Suprapubic skin (tissue), 4 donors: Measurements from ENCODE around the gene DACH2. TPM values are rescaled to one million over a fixed set of nuclear protein-coding genes. Genes with fewer than 3 reads are reported as not detected.
"Not testable (repeated sequence)": the region's sequence is repeated elsewhere in the genome, so short reads cannot be mapped to it uniquely, and the experiment has no call there.

Experiments
- DNase-seq, 2 donors: peaks; one replicate each; pipeline ENCODE4 v3.0.0-alpha.2; 2019; ENCODE audit warnings: low spot score in 2 of 2
- H3K27ac ChIP-seq: fragments of 200-600 bp; sonication (generic); one replicate; pipeline ENCODE4 v1.5.1; 2019
- H3K27me3 ChIP-seq: fragments of 200-600 bp; sonication (generic); one replicate; pipeline ENCODE4 v1.5.1; 2019
- H3K36me3 ChIP-seq: fragments of 200-600 bp; sonication (generic); one replicate; pipeline ENCODE4 v1.5.1; 2019
- H3K4me1 ChIP-seq: fragments of 200-600 bp; sonication (generic); one replicate; pipeline ENCODE4 v1.5.1; 2019
- H3K4me3 ChIP-seq: fragments of 200-600 bp; sonication (generic); one replicate; pipeline ENCODE4 v1.5.1; 2019; ENCODE audit warnings: mild to moderate bottlenecking
- H3K9me3 ChIP-seq: fragments of 200-600 bp; sonication (generic); one replicate; pipeline ENCODE4 v1.5.1; 2019
- EP300 ChIP-seq: sonication (generic); formaldehyde crosslinking; IDR thresholded peaks from one replicate; pipeline ENCODE4 v1.6.1; 2017; ENCODE audit warnings: antibody characterized with exemption
- POLR2A ChIP-seq, 2 donors: fragments of 450-650 bp; IDR thresholded peaks; one replicate each; pipeline ENCODE4 v1.6.1; 2017; ENCODE audit warnings: antibody characterized with exemption in 2 of 2, mild to moderate bottlenecking in 2 of 2, moderate library complexity in 2 of 2
- POLR2AphosphoS5 ChIP-seq, 3 donors: sonication (generic); formaldehyde crosslinking; IDR thresholded peaks; one replicate each; pipeline ENCODE4 v1.6.1; 2017; ENCODE audit warnings: antibody characterized with exemption in 3 of 3
- WGBS: methylation state at CpG from one replicate; pipeline ENCODE4 v1.1.5; 2018; 5-methylcytosine and 5-hydroxymethylcytosine counted together
- total RNA-seq, 4 donors: library from RNA; depleted of rRNA; stranded (reverse); fragments of >200 nt; gene quantifications; one replicate each; pipeline ENCODE4 v1.1.0, GENCODE V29; 2016
- TF ChIP-seq, protein P1 (sequence below), 2 donors: fragments of 200-600 bp in 1 of 2; fragments of 450-650 bp in 1 of 2; sonication (generic) in 1 of 2; IDR thresholded peaks; one replicate each; pipeline ENCODE4 v1.5.1; 2016 to 2019; ENCODE audit warnings: antibody characterized with exemption in 2 of 2, mild to moderate bottlenecking in 1 of 2, moderate library complexity in 1 of 2

Gene DACH2
- total RNA-seq, 4 donors from 2014 or later, result 0.25 to 0.32 TPM; not detected in 2

- no peak for DNase-seq
- 34% methylated on average over 11 of the region's 11 CpGs for WGBS
These were observed 868 bp downstream of the DACH2 start for GRCh38 chrX:86149119-86149518.

DNA sequence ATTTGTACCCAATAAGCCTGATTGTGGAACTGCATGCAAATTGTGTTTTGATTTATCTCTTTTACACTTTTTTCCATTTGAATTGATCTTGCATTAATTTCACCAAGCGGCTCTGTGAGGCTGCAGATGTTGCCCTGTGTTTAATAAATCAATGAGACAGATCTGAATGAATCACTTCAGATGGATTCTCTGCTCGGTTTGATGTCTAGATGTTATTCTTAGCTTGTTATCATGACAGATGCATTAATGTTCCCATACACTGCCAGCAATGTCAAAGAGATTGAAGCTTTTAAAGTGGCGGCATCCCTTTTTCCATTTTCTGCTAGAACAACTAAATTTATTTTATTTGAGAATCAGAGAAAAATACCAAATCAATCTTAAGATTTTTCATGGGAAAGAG is 6.3 kb downstream of the DACH2 start:
- H3K27ac ChIP-seq, result no peak overlapping the region
- TF ChIP-seq POLR2AphosphoS5 (IDR thresholded peaks at IDR 0.05) (no peak), POLR2A (IDR thresholded peaks at IDR 0.05) (no peak), EP300 (no peak)
- TF ChIP-seq, protein P1, sequence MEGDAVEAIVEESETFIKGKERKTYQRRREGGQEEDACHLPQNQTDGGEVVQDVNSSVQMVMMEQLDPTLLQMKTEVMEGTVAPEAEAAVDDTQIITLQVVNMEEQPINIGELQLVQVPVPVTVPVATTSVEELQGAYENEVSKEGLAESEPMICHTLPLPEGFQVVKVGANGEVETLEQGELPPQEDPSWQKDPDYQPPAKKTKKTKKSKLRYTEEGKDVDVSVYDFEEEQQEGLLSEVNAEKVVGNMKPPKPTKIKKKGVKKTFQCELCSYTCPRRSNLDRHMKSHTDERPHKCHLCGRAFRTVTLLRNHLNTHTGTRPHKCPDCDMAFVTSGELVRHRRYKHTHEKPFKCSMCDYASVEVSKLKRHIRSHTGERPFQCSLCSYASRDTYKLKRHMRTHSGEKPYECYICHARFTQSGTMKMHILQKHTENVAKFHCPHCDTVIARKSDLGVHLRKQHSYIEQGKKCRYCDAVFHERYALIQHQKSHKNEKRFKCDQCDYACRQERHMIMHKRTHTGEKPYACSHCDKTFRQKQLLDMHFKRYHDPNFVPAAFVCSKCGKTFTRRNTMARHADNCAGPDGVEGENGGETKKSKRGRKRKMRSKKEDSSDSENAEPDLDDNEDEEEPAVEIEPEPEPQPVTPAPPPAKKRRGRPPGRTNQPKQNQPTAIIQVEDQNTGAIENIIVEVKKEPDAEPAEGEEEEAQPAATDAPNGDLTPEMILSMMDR (IDR thresholded peaks at IDR 0.05), result no peak
- no peaks in the 10 kb centered on the region for H3K36me3 ChIP-seq
- no peaks in the 10 kb centered on the region for H3K4me1 ChIP-seq
- H3K27me3 ChIP-seq, result peaks cover 4% of the 10 kb centered on the region
- no peaks in the 10 kb centered on the region for H3K9me3 ChIP-seq
- 34% methylated on average over 3 of the region's 3 CpGs for WGBS
- no peak for DNase-seq
- no peak overlapping the region for H3K4me3 ChIP-seq

More at GRCh38 chrX:86149119-86149518, 868 bp downstream of the DACH2 start:
- Histone ChIP-seq H3K36me3 (no peaks in the 10 kb centered on the region), H3K4me3 (peak overlapping the region; percentile 51), H3K27ac (no peak overlapping the region), H3K27me3 (peaks cover 10% of the 10 kb centered on the region), H3K4me1 (peaks cover 8% of the 10 kb centered on the region), H3K9me3 (no peaks in the 10 kb centered on the region)
- TF ChIP-seq, protein P1 (IDR thresholded peaks at IDR 0.05), result no peak
- no peak for TF ChIP-seq EP300
- no peak for TF ChIP-seq POLR2A (IDR thresholded peaks at IDR 0.05)
- TF ChIP-seq POLR2AphosphoS5 (IDR thresholded peaks at IDR 0.05), result no peak

DNA sequence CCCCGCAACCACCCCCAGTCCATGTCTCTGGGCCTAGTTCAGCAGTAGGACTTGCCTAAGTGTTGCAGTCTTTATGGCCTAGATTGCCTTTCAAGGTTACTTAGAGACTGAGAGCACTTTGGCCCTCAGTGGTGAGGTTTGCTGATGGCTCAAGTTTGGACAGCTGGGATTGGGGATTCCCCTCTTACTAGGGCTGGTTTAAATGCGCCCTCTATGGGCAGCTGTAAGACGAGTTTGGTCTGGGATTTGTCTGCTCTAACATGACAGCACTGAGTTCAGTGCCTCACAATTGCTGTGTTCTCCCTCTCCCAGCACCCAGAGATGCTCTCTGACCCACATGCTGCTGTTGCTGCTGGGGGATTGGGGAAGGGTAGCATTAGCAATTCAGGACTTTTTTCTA is 23.1 kb downstream of the DACH2 start:
- H3K4me1 ChIP-seq, result no peaks in the 10 kb centered on the region
- no peak overlapping the region for H3K27ac ChIP-seq
- no peak for DNase-seq
- no peaks in the 10 kb centered on the region for H3K36me3 ChIP-seq
- H3K27me3 ChIP-seq, result no peaks in the 10 kb centered on the region
- 32% methylated on average over 3 of the region's 3 CpGs for WGBS
- H3K4me3 ChIP-seq, result no peak overlapping the region
- H3K9me3 ChIP-seq, result no peaks in the 10 kb centered on the region
- TF ChIP-seq POLR2AphosphoS5 (IDR thresholded peaks at IDR 0.05), result no peak
- TF ChIP-seq POLR2A (IDR thresholded peaks at IDR 0.05), result no peak
- TF ChIP-seq, protein P1 (IDR thresholded peaks at IDR 0.05), result no peak
- no peak for TF ChIP-seq EP300

DNA sequence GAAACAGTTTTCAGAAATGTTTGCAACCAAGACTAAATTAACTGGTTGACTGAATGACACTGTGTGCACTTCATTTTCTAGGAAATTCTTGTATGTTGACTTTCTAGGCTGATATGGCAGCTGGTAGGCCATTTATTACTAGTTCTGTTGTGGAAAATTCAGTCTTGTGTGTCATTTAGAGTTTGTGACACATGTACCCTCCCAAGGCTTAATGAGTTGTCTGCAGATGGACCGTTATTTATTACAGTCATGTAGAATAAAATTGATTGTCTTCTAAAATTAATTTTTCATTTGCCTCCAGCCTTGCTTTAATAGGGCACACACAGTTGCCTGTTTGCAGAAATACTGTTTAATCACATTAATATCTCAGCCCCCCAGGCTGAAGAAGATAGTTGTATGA is 30.7 kb downstream of the DACH2 start:
- no peak overlapping the region for H3K27ac ChIP-seq
- H3K27me3 ChIP-seq, result no peaks in the 10 kb centered on the region
- WGBS, result 79% methylated on average over 1 of the region's 1 CpG
- no peaks in the 10 kb centered on the region for H3K4me1 ChIP-seq
- TF ChIP-seq EP300, result no peak
- TF ChIP-seq, protein P1 (IDR thresholded peaks at IDR 0.05), result no peak
- TF ChIP-seq POLR2A (IDR thresholded peaks at IDR 0.05), result no peak
- TF ChIP-seq POLR2AphosphoS5 (IDR thresholded peaks at IDR 0.05), result no peak
- no peak overlapping the region for H3K4me3 ChIP-seq
- no peak for DNase-seq
- H3K36me3 ChIP-seq, result no peaks in the 10 kb centered on the region
- no peaks in the 10 kb centered on the region for H3K9me3 ChIP-seq

GRCh38 chrX:86181325-86181724 is 33.1 kb downstream of the DACH2 start:
- not testable (repeated sequence) for DNase-seq, H3K27ac ChIP-seq, H3K4me3 ChIP-seq, H3K9me3 ChIP-seq, H3K27me3 ChIP-seq, H3K36me3 ChIP-seq, H3K4me1 ChIP-seq
- WGBS, result 92% methylated on average over 7 of the region's 7 CpGs

GRCh38 chrX:86192827-86193226 is 44.6 kb downstream of the DACH2 start:
- Histone ChIP-seq H3K4me3 (no peak overlapping the region), H3K36me3 (no peaks in the 10 kb centered on the region), H3K27me3 (no peaks in the 10 kb centered on the region), H3K4me1 (no peaks in the 10 kb centered on the region), H3K27ac (no peak overlapping the region), H3K9me3 (no peaks in the 10 kb centered on the region)
- TF ChIP-seq POLR2AphosphoS5 (IDR thresholded peaks at IDR 0.05) (no peak), EP300 (no peak), POLR2A (IDR thresholded peaks at IDR 0.05) (no peak)
- TF ChIP-seq, protein P1 (IDR thresholded peaks at IDR 0.05), result no peak
- WGBS, result 58% methylated on average over 1 of the region's 1 CpG
- DNase-seq, result no peak
